Stimulated activated CD8-positive, alpha-beta memory T cell treated with anti-CD3 and anti-CD28 coated beads, Interleukin-15, amount 100 ng/mL, for 48 hours (primary cell): ENCODE measurements around the gene HMCN1.
"Not testable (repeated sequence)": the region's sequence is repeated elsewhere in the genome, so short reads cannot be mapped to it uniquely, and the experiment has no call there.

ENCODE experiments used
- DNase-seq, 2 donors: peaks; one replicate each; pipeline ENCODE4 v3.0.0-alpha.2; 2020; ENCODE audit warnings: low read depth in 2 of 2

Gene HMCN1

GRCh38 chr1:186152620-186153239, 418.5 kb downstream of the HMCN1 start:
- no peak for DNase-seq

GRCh38 chr1:186154651-186155050, 420.5 kb downstream of the HMCN1 start:
- no peak for DNase-seq

- no peak for DNase-seq
Observed at GRCh38 chr1:186155594-186155993, 421.4 kb downstream of the HMCN1 start.

- not testable (repeated sequence) for DNase-seq
Observed at GRCh38 chr1:186162895-186163294, 428.7 kb downstream of the HMCN1 start.

- no peak for DNase-seq
Observed at GRCh38 chr1:186164773-186165172, 430.6 kb downstream of the HMCN1 start.

GRCh38 chr1:186165303-186165702, 431.1 kb downstream of the HMCN1 start:
- no peak for DNase-seq

- no peak for DNase-seq
Observed at GRCh38 chr1:186167096-186167668, 433.0 kb downstream of the HMCN1 start.

GRCh38 chr1:186175588-186175987, 441.4 kb downstream of the HMCN1 start:
- no peak for DNase-seq

- no peak for DNase-seq
Observed at GRCh38 chr1:186178426-186179043, 444.3 kb downstream of the HMCN1 start.

- no peak for DNase-seq
Observed at GRCh38 chr1:186179231-186179630, 445.0 kb downstream of the HMCN1 start.

GRCh38 chr1:186183219-186183618, 449.0 kb downstream of the HMCN1 start:
- DNase-seq: peak; percentile 20 to 47

- no peak for DNase-seq
Observed at GRCh38 chr1:186183970-186184628, 449.9 kb downstream of the HMCN1 start.

- DNase-seq: not testable (repeated sequence)
Observed at GRCh38 chr1:186186251-186186650, 452.1 kb downstream of the HMCN1 start.

- DNase-seq: no peak
Observed at GRCh38 chr1:186187601-186188000, 453.4 kb downstream of the HMCN1 start.

GRCh38 chr1:186188004-186188539, 453.9 kb downstream of the HMCN1 start:
- no peak for DNase-seq

GRCh38 chr1:186188736-186189135, 454.5 kb downstream of the HMCN1 start:
- no peak for DNase-seq

GRCh38 chr1:186189156-186189555, 455.0 kb downstream of the HMCN1 start:
- no peak for DNase-seq

GRCh38 chr1:186191511-186191910, 457.3 kb downstream of the HMCN1 start:
- no peak for DNase-seq

- no peak for DNase-seq
Observed at GRCh38 chr1:186193224-186193623, 459.0 kb downstream of the HMCN1 start.

- no peak for DNase-seq
Observed at GRCh38 chr1:186194107-186194756, 460.0 kb downstream of the HMCN1 start.

- DNase-seq: no peak
Observed at GRCh38 chr1:186195377-186195931, 461.3 kb downstream of the HMCN1 start.
